Measurements from ENCODE around the gene WDFY1. TPM values are rescaled to one million over a fixed set of nuclear protein-coding genes. Genes with fewer than 3 reads are reported as not detected.

WDFY1 gene
- total and polyA plus RNA-seq, 2 donors (not counting 3 experiments of a cell fraction or from before 2014, with no cell fraction given), result 54.7 to 68.7 TPM

- no peak for FAIRE-seq
- Histone ChIP-seq H3K4me3 (replicated peaks in 1 of 3; ENCODE audit: insufficient read depth in 1 of 3, low read depth in 1 of 3, low read length in 3 of 3) (no peak overlapping the region), H3K4me1 (ENCODE audit: control insufficient read depth, extremely low read depth, insufficient read depth, low read length) (no peaks in the 10 kb centered on the region), H3K27ac (ENCODE audit: insufficient read depth, low read depth, low read length) (no peak overlapping the region), H2AFZ (ENCODE audit: low read depth, low read length) (no peak overlapping the region), H4K20me1 (replicated peaks; ENCODE audit: control insufficient read depth, extremely low read depth, insufficient read depth, low read length) (no peaks in the 10 kb centered on the region), H3K9ac (replicated peaks; ENCODE audit: extremely low read depth, insufficient read depth, low read length) (no peak overlapping the region), H3K79me2 (ENCODE audit: control insufficient read depth, insufficient read depth, low read length) (peaks cover 3% of the 10 kb centered on the region), H3K27me3 (ENCODE audit: control insufficient read depth in 2 of 2, insufficient read depth in 2 of 2, low read length in 2 of 2) (no peaks in the 10 kb centered on the region), H3K4me2 (ENCODE audit: insufficient read depth, low read length) (no peak overlapping the region), H3K36me3 (ENCODE audit: control insufficient read depth in 2 of 2, extremely low read depth in 1 of 2, insufficient read depth in 2 of 2, low read length in 2 of 2) (peaks cover 10 to 30% of the 10 kb centered on the region in 2 experiments), H3K9me3 (replicated peaks; ENCODE audit: control insufficient read depth, insufficient read depth, low read length) (no peaks in the 10 kb centered on the region), H3K9me1 (replicated peaks; ENCODE audit: control insufficient read depth, extremely low read depth, insufficient read depth, low read length) (no peaks in the 10 kb centered on the region)
- ChIA-PET CTCF (no interaction called here), POLR2A (no interaction called here)
- no TSS peak for BruUV-seq (replicated peaks)
- dilution Hi-C loops (cut with MboI; ENCODE audit: extremely low pct_ligation_motif_present, low sequenced_read_pairs), result no loop called here
- intact Hi-C loops (cut with micrococcal nuclease), result no loop called here
- no peak for TF ChIP-seq JUN (IDR thresholded peaks at IDR 0.05; ENCODE audit: borderline replicate concordance, insufficient read depth, insufficient read length, low read depth)
- no peak for DNase-seq (ENCODE audit: low read depth, low spot score)
These were observed 48.3 kb downstream of the WDFY1 start for GRCh38 chr2:223896833-223897311.

- dilution Hi-C loops (cut with MboI; ENCODE audit: extremely low pct_ligation_motif_present, low sequenced_read_pairs) (no loop called here), intact Hi-C loops (cut with micrococcal nuclease) (no loop called here)
- Histone ChIP-seq H3K27me3 (ENCODE audit: control insufficient read depth in 2 of 2, insufficient read depth in 2 of 2, low read length in 2 of 2) (no peaks in the 10 kb centered on the region), H3K36me3 (ENCODE audit: control insufficient read depth in 2 of 2, extremely low read depth in 1 of 2, insufficient read depth in 2 of 2, low read length in 2 of 2) (peaks cover 7 to 21% of the 10 kb centered on the region in 2 experiments), H3K27ac (ENCODE audit: insufficient read depth, low read depth, low read length) (no peak overlapping the region), H3K4me3 (replicated peaks in 1 of 3; ENCODE audit: insufficient read depth in 1 of 3, low read depth in 1 of 3, low read length in 3 of 3) (no peak overlapping the region), H3K79me2 (ENCODE audit: control insufficient read depth, insufficient read depth, low read length) (peaks cover 3% of the 10 kb centered on the region), H3K9me3 (replicated peaks; ENCODE audit: control insufficient read depth, insufficient read depth, low read length) (no peaks in the 10 kb centered on the region), H3K4me1 (ENCODE audit: control insufficient read depth, extremely low read depth, insufficient read depth, low read length) (no peaks in the 10 kb centered on the region), H4K20me1 (replicated peaks; ENCODE audit: control insufficient read depth, extremely low read depth, insufficient read depth, low read length) (no peaks in the 10 kb centered on the region), H3K4me2 (ENCODE audit: insufficient read depth, low read length) (no peak overlapping the region), H2AFZ (ENCODE audit: low read depth, low read length) (no peak overlapping the region), H3K9ac (replicated peaks; ENCODE audit: extremely low read depth, insufficient read depth, low read length) (no peak overlapping the region), H3K9me1 (replicated peaks; ENCODE audit: control insufficient read depth, extremely low read depth, insufficient read depth, low read length) (no peaks in the 10 kb centered on the region)
- CTCF ChIA-PET, result no interaction called here
- TF ChIP-seq POLR2A (IDR thresholded peaks at IDR 0.05; ENCODE audit: low read depth, low read length), result no peak
- no peak for TF ChIP-seq MYC (IDR thresholded peaks at IDR 0.05; ENCODE audit: low read depth, low read length)
- no peak for TF ChIP-seq GATA2 (IDR thresholded peaks at IDR 0.05; ENCODE audit: insufficient read depth, insufficient read length, low read depth, low read length)
- no peak for TF ChIP-seq FOS (IDR thresholded peaks at IDR 0.05; ENCODE audit: borderline replicate concordance, insufficient read depth, low read length)
- TF ChIP-seq MAX (IDR thresholded peaks at IDR 0.05; ENCODE audit: insufficient read depth, insufficient read length), result no peak
- no peak for TF ChIP-seq EZH2 (IDR thresholded peaks at IDR 0.05; ENCODE audit: borderline replicate concordance, low read depth, low read length, severe bottlenecking)
- no peak for TF ChIP-seq POLR2AphosphoS5 (IDR thresholded peaks at IDR 0.05; ENCODE audit: insufficient read depth, low read depth, low read length)
- TF ChIP-seq JUN (IDR thresholded peaks at IDR 0.05; ENCODE audit: borderline replicate concordance, insufficient read depth, insufficient read length, low read depth), result no peak
- DNase-seq (ENCODE audit: low read depth, low spot score) (no peak), FAIRE-seq (no peak)
- POLR2A ChIA-PET, result no interaction called here
- BruUV-seq (replicated peaks), result no TSS peak
These were observed 50.2 kb downstream of the WDFY1 start for GRCh38 chr2:223894968-223895367.

Data from endothelial cell of umbilical vein (primary cell).